OCI-LY3 (cell line): Measurements from ENCODE around the gene DNAAF5.

Experiments
- H2AFZ ChIP-seq: fragments of 200-600, 300-600 bp; shearing (Covaris generic); 2 replicates; pipeline ENCODE4 v1.6.0; 2014; ENCODE audit warnings: antibody characterized with exemption, low read depth, low read length
- H3K27ac ChIP-seq: fragments of 200-600, 300-600 bp; sonication (generic); 2 replicates; pipeline ENCODE4 v1.5.1; 2014; ENCODE audit warnings: mild to moderate bottlenecking, low read length, moderate library complexity, mixed read lengths
- H3K27me3 ChIP-seq: fragments of 200-600, 300-600 bp; sonication (generic); 2 replicates; pipeline ENCODE4 v1.6.1; 2014; ENCODE audit warnings: low read depth, low read length, mixed read lengths
- H3K36me3 ChIP-seq: fragments of 200-600, 300-600 bp; sonication (generic); replicated peaks from 2 replicates; pipeline ENCODE3; 2014; ENCODE audit warnings: low read depth, low read length, mixed read lengths
- H3K4me1 ChIP-seq: fragments of 300-600, 200-600 bp; sonication (generic); 2 replicates; pipeline ENCODE4 v1.6.1; 2014; ENCODE audit warnings: low read length, mixed read lengths
- H3K4me2 ChIP-seq: fragments of 200-600, 300-600 bp; sonication (generic); 2 replicates; pipeline ENCODE4 v1.6.1; 2014; ENCODE audit warnings: low read length, mixed read lengths
- H3K4me3 ChIP-seq: fragments of 300-600, 200-600 bp; sonication (generic); 2 replicates; pipeline ENCODE4 v1.5.1; 2014; ENCODE audit warnings: antibody characterized with exemption, mild to moderate bottlenecking, low read length, moderate library complexity
- H3K79me2 ChIP-seq: fragments of 300-600, 200-600 bp; shearing (Covaris generic); 2 replicates; pipeline ENCODE4 v1.6.1; 2014; ENCODE audit warnings: mild to moderate bottlenecking, low read length, mixed read lengths
- H3K9ac ChIP-seq: fragments of 300-600, 200-600 bp; shearing (Covaris generic); 2 replicates; pipeline ENCODE4 v1.6.0; 2014; ENCODE audit warnings: mild to moderate bottlenecking, low read length, moderate library complexity
- H3K9me3 ChIP-seq: fragments of 200-600, 300-600 bp; shearing (Covaris generic); 2 replicates; pipeline ENCODE4 v1.6.1; 2014; ENCODE audit warnings: low read length, mixed read lengths; ENCODE audit not compliant: insufficient read depth
- H4K20me1 ChIP-seq: fragments of 200-600, 300-600 bp; sonication (generic); 2 replicates; pipeline ENCODE4 v1.6.1; 2016; ENCODE audit warnings: low read length, mixed read lengths; ENCODE audit not compliant: insufficient read depth
- EZH2phosphoT487 ChIP-seq: fragments of 200-600 bp; shearing (Covaris generic); IDR thresholded peaks from 2 replicates; pipeline ENCODE4 v1.6.1; 2018; ENCODE audit warnings: antibody characterized with exemption, mixed run types, low read depth
- TF ChIP-seq, protein P1 (sequence below): fragments of 200-600, 300-600 bp; sonication (generic); IDR thresholded peaks from 2 replicates; pipeline ENCODE4 v1.5.1; 2014; ENCODE audit warnings: antibody characterized with exemption, low read length, low read depth

Gene DNAAF5

GRCh38 chr7:731440-732085 is 5.1 kb downstream of the DNAAF5 start:
- TF ChIP-seq, protein P1, sequence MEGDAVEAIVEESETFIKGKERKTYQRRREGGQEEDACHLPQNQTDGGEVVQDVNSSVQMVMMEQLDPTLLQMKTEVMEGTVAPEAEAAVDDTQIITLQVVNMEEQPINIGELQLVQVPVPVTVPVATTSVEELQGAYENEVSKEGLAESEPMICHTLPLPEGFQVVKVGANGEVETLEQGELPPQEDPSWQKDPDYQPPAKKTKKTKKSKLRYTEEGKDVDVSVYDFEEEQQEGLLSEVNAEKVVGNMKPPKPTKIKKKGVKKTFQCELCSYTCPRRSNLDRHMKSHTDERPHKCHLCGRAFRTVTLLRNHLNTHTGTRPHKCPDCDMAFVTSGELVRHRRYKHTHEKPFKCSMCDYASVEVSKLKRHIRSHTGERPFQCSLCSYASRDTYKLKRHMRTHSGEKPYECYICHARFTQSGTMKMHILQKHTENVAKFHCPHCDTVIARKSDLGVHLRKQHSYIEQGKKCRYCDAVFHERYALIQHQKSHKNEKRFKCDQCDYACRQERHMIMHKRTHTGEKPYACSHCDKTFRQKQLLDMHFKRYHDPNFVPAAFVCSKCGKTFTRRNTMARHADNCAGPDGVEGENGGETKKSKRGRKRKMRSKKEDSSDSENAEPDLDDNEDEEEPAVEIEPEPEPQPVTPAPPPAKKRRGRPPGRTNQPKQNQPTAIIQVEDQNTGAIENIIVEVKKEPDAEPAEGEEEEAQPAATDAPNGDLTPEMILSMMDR = no peak
- no peak for TF ChIP-seq EZH2phosphoT487
- peaks cover 26% of the 10 kb centered on the region for H3K36me3 ChIP-seq
- H3K27ac ChIP-seq = no peak overlapping the region
- H3K9ac ChIP-seq = no peak overlapping the region
- H4K20me1 ChIP-seq = no peaks in the 10 kb centered on the region
- no peaks in the 10 kb centered on the region for H3K27me3 ChIP-seq
- peaks cover 11% of the 10 kb centered on the region; the same call in 1 of the 2 replicates for H3K9me3 ChIP-seq
- no peak overlapping the region for H3K4me2 ChIP-seq
- H3K79me2 ChIP-seq = peaks cover 72% of the 10 kb centered on the region
- peaks cover 5% of the 10 kb centered on the region; the same call in 1 of the 2 replicates for H3K4me1 ChIP-seq
- no peak overlapping the region for H2AFZ ChIP-seq
- no peak overlapping the region for H3K4me3 ChIP-seq

DNA sequence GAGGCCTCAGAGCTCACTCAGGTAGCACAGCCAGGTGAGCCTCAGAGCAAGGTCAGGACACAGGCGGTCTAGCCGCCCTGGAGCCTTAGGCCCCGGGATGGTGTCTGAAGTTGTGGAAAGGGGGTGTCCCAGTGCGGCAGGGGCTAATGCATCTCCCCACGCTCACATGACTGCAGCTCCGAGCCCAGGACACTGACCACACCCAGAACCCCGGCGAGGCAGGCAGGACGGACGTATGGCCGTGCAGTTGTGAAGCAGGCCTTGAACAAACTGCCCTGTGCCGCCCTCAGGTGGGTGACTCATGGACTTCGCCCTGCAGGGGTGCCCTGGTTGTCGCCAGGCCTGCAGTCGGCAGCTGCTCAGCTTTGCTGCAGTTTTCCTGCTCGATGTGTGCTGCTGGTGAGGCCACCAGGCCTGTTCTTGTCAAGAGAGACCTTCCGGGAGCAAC is 5.6 kb downstream of the DNAAF5 start:
- Histone ChIP-seq H3K4me2 (no peak overlapping the region), H3K4me1 (peaks cover 5% of the 10 kb centered on the region; the same call in 1 of the 2 replicates), H3K27ac (no peak overlapping the region), H3K27me3 (no peaks in the 10 kb centered on the region), H3K4me3 (no peak overlapping the region), H3K36me3 (peaks cover 26% of the 10 kb centered on the region), H3K9ac (no peak overlapping the region), H3K9me3 (peaks cover 11% of the 10 kb centered on the region; the same call in 1 of the 2 replicates), H4K20me1 (no peaks in the 10 kb centered on the region), H3K79me2 (peaks cover 70% of the 10 kb centered on the region), H2AFZ (no peak overlapping the region)
- TF ChIP-seq, protein P1 = no peak
- no peak for TF ChIP-seq EZH2phosphoT487

- Histone ChIP-seq H3K79me2 (peaks cover 71% of the 10 kb centered on the region), H4K20me1 (no peaks in the 10 kb centered on the region), H3K36me3 (peaks cover 26% of the 10 kb centered on the region), H3K4me1 (peaks cover 5% of the 10 kb centered on the region; the same call in 1 of the 2 replicates), H2AFZ (no peak overlapping the region), H3K4me3 (no peak overlapping the region), H3K9me3 (peaks cover 11% of the 10 kb centered on the region; the same call in 1 of the 2 replicates), H3K9ac (no peak overlapping the region), H3K4me2 (no peak overlapping the region), H3K27ac (no peak overlapping the region), H3K27me3 (no peaks in the 10 kb centered on the region)
- TF ChIP-seq, protein P1 = no peak
- TF ChIP-seq EZH2phosphoT487 = no peak
Observed at GRCh38 chr7:732556-732955, 6.1 kb downstream of the DNAAF5 start.

- H4K20me1 ChIP-seq = no peaks in the 10 kb centered on the region
- H3K4me1 ChIP-seq = no peaks in the 10 kb centered on the region
- TF ChIP-seq, protein P1 = no peak
- no peak for TF ChIP-seq EZH2phosphoT487
- no peak overlapping the region for H3K4me2 ChIP-seq
- H3K36me3 ChIP-seq = peaks cover 26% of the 10 kb centered on the region
- no peak overlapping the region for H3K9ac ChIP-seq
- H3K4me3 ChIP-seq = no peak overlapping the region
- peaks cover 76% of the 10 kb centered on the region for H3K79me2 ChIP-seq
- no peak overlapping the region for H3K27ac ChIP-seq
- H3K9me3 ChIP-seq = peaks cover 11% of the 10 kb centered on the region; the same call in 1 of the 2 replicates
- no peaks in the 10 kb centered on the region for H3K27me3 ChIP-seq
- no peak overlapping the region for H2AFZ ChIP-seq
Observed at GRCh38 chr7:734214-734613, 7.7 kb downstream of the DNAAF5 start.
